ENCODE data around the gene SOWAHB.

SOWAHB gene

GRCh38 chr4:76897536-76898384 is at the start of gene SOWAHB:
Gene SOWAHB (minus strand): TSS chr4:76898144. CDS start chr4:76897849, 295 bp downstream.
- in situ Hi-C loops (cut with MboI; ENCODE audit: low sequenced_read_pairs) = no loop called here

GRCh38 chr4:76947369-76947768 is 49.4 kb upstream of the SOWAHB start:
- in situ Hi-C loops (cut with MboI; ENCODE audit: low sequenced_read_pairs) = no loop called here

- in situ Hi-C loops (cut with MboI; ENCODE audit: low sequenced_read_pairs) = no loop called here
These were observed 45.8 kb upstream of the SOWAHB start for GRCh38 chr4:76943790-76944189.

GRCh38 chr4:76943129-76943620 is 45.2 kb upstream of the SOWAHB start:
- in situ Hi-C loops (cut with MboI; ENCODE audit: low sequenced_read_pairs) = no loop called here

GRCh38 chr4:76939184-76939583 is 41.2 kb upstream of the SOWAHB start:
- in situ Hi-C loops (cut with MboI; ENCODE audit: low sequenced_read_pairs) = no loop called here

GRCh38 chr4:76931576-76932276 is 33.8 kb upstream of the SOWAHB start:
- in situ Hi-C loops (cut with MboI; ENCODE audit: low sequenced_read_pairs) = no loop called here

- in situ Hi-C loops (cut with MboI; ENCODE audit: low sequenced_read_pairs) = no loop called here
These were observed 33.1 kb upstream of the SOWAHB start for GRCh38 chr4:76931087-76931486.

GRCh38 chr4:76930685-76931084 is 32.7 kb upstream of the SOWAHB start:
- in situ Hi-C loops (cut with MboI; ENCODE audit: low sequenced_read_pairs) = no loop called here

- in situ Hi-C loops (cut with MboI; ENCODE audit: low sequenced_read_pairs) = no loop called here
These were observed 28.9 kb upstream of the SOWAHB start for GRCh38 chr4:76926841-76927240.

- in situ Hi-C loops (cut with MboI; ENCODE audit: low sequenced_read_pairs) = no loop called here
These were observed 25.8 kb upstream of the SOWAHB start for GRCh38 chr4:76923619-76924357.

- in situ Hi-C loops (cut with MboI; ENCODE audit: low sequenced_read_pairs) = no loop called here
These were observed 22.8 kb upstream of the SOWAHB start for GRCh38 chr4:76920715-76921114.

GRCh38 chr4:76909711-76910110 is 11.8 kb upstream of the SOWAHB start:
- in situ Hi-C loops (cut with MboI; ENCODE audit: low sequenced_read_pairs) = no loop called here

GRCh38 chr4:76905521-76905920 is 7.6 kb upstream of the SOWAHB start:
- in situ Hi-C loops (cut with MboI; ENCODE audit: low sequenced_read_pairs) = no loop called here

GRCh38 chr4:76904646-76905190 is 6.8 kb upstream of the SOWAHB start:
- in situ Hi-C loops (cut with MboI; ENCODE audit: low sequenced_read_pairs) = no loop called here

GRCh38 chr4:76902233-76902890 is 4.4 kb upstream of the SOWAHB start:
- in situ Hi-C loops (cut with MboI; ENCODE audit: low sequenced_read_pairs) = no loop called here

- in situ Hi-C loops (cut with MboI; ENCODE audit: low sequenced_read_pairs) = no loop called here
These were observed 1.2 kb upstream of the SOWAHB start for GRCh38 chr4:76898949-76899645.

GRCh38 chr4:76898385-76898692 is 395 bp upstream of the SOWAHB start:
- in situ Hi-C loops (cut with MboI; ENCODE audit: low sequenced_read_pairs) = no loop called here

GRCh38 chr4:76896614-76897535 is 1.1 kb downstream of the SOWAHB start:
- in situ Hi-C loops (cut with MboI; ENCODE audit: low sequenced_read_pairs) = no loop called here

- in situ Hi-C loops (cut with MboI; ENCODE audit: low sequenced_read_pairs) = no loop called here
These were observed 1.9 kb downstream of the SOWAHB start for GRCh38 chr4:76896048-76896447.
